BJ (cell line): ENCODE measurements around the gene PPP4R3B. TPM values are rescaled to one million over a fixed set of nuclear protein-coding genes. Genes with fewer than 3 reads are reported as not detected.
"Not testable (repeated sequence)": the region's sequence is repeated elsewhere in the genome, so short reads cannot be mapped to it uniquely, and the experiment has no call there.

ENCODE experiments used
- CTCF ChIA-PET: fragments of 350-600 bp; formaldehyde crosslinking; extraction: SDS; loops from one replicate; lab custom pipeline; 2021; ENCODE audit warnings: antibody characterized with exemption, inconsistent platforms; lab: Yijun Ruan, JAX
- POLR2A ChIA-PET: fragments of 300-600 bp; sonication (Branson Sonifier 250); formaldehyde crosslinking; extraction: SDS; loops from one replicate; lab custom pipeline; 2021; ENCODE audit warnings: antibody characterized with exemption; lab: Charles Lee
- DNase-seq: peaks from one replicate; pipeline ENCODE4 v3.0.0-alpha.2; 2011; ENCODE audit warnings: low read depth
- H3K27me3 ChIP-seq: 2 replicates; pipeline ENCODE4 v1.6.0; 2011; ENCODE audit warnings: low read length; ENCODE audit not compliant: control insufficient read depth, insufficient read depth
- H3K36me3 ChIP-seq: 2 replicates; pipeline ENCODE4 v1.5.1; 2011; ENCODE audit warnings: low read length; ENCODE audit not compliant: control insufficient read depth, insufficient read depth
- H3K4me3 ChIP-seq: 2 replicates; pipeline ENCODE4 v1.5.1; 2011; ENCODE audit warnings: low read depth, mild to moderate bottlenecking, control low read depth, low read length
- polyA plus RNA-seq: library from polyadenylated mRNA; depleted of rRNA; stranded (reverse); fragments of >200 nt; gene quantifications from 2 replicates; pipeline ENCODE4 v1.2.3, GENCODE V29; 2011
- TF ChIP-seq, protein P1 (sequence below): IDR thresholded peaks from 2 replicates; pipeline ENCODE4 v1.5.1; 2011; ENCODE audit warnings: low read depth, mild to moderate bottlenecking, control low read depth, inconsistent platforms, low read length, moderate library complexity; ENCODE audit not compliant: insufficient read depth

PPP4R3B gene
- polyA plus RNA-seq, 1 experiment: 9.8 TPM

DNA sequence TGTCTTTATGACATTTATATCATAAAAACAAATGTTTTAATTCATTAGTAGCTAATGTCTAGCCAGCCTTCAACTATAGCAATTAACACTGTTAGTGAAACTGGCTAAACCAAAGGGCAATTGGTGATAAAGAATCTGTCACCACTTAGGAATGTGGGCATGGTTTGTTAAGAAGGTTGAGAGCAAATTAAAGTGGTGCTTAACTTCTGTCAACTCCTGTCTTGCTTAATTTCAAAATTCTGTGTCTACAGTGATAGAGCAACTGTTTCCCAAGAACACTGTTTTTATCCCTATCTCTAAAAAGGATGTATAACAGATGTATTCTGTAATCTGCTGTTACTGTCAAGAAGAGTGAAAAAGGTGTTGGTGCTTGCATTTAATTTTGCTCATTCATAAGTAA, 61.4 kb downstream of the PPP4R3B start:
- peaks cover 4% of the 10 kb centered on the region; the same call in 1 of the 2 replicates for H3K36me3 ChIP-seq
- DNase-seq: no peak
- no peaks in the 10 kb centered on the region for H3K27me3 ChIP-seq
- ChIA-PET POLR2A (no interaction called here), CTCF (no interaction called here)
- TF ChIP-seq, protein P1, sequence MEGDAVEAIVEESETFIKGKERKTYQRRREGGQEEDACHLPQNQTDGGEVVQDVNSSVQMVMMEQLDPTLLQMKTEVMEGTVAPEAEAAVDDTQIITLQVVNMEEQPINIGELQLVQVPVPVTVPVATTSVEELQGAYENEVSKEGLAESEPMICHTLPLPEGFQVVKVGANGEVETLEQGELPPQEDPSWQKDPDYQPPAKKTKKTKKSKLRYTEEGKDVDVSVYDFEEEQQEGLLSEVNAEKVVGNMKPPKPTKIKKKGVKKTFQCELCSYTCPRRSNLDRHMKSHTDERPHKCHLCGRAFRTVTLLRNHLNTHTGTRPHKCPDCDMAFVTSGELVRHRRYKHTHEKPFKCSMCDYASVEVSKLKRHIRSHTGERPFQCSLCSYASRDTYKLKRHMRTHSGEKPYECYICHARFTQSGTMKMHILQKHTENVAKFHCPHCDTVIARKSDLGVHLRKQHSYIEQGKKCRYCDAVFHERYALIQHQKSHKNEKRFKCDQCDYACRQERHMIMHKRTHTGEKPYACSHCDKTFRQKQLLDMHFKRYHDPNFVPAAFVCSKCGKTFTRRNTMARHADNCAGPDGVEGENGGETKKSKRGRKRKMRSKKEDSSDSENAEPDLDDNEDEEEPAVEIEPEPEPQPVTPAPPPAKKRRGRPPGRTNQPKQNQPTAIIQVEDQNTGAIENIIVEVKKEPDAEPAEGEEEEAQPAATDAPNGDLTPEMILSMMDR: no peak
- no peak overlapping the region for H3K4me3 ChIP-seq

DNA sequence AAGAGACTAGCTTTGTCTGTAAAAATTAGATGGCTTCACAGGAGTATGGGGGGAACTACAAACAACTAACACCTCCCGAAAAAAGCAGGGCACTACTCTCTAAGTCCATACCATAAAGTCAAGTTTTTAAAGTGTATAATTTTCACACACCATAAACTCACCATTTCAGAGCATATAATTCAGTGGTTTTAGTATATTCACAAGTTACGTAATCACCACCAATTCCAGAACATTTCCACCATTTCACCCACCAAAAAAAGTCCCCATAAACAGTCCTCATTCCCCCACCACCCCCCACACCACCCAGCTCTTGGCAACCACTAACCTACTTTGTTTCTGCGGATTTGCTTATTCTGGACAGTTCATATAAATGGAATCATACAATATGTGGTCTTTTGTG, 64.1 kb downstream of the PPP4R3B start:
- Histone ChIP-seq H3K27me3 (no peaks in the 10 kb centered on the region), H3K4me3 (no peak overlapping the region), H3K36me3 (peaks cover 3% of the 10 kb centered on the region; the same call in 1 of the 2 replicates)
- CTCF ChIA-PET: no interaction called here
- no peak for DNase-seq
- TF ChIP-seq, protein P1: no peak
- POLR2A ChIA-PET: no interaction called here

DNA sequence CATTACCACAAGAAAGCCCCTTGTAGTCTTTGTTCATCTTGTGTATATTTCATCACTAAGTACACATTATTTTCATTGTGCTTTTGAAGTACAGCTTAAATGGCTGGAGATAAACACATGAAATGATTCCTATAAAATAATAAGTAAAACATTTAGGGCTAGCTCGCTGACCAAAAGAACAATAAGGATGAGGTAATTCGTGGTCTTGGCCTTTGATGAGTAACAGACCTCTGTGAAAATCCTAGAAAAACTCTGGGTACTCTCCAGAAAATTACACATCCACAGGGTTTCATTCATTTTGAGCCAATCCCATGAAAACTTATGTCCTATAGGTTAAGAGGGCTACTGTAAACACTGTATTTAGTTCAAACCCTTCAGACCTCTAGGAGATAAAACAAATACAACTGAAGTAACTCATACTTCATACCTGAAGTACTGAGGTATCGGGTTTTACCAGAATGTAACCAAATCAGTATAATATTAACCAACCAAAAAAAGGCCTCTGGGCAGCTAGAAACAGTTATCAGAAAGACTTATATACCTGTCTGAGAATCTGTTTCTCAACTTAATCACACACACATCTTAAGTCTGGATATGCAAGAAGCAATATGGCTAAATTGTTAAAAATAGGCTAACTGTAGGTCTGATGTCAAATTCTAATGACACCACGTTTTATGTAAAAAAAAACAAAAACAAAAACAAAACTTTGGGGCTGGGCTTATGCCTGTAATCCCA, 66.9 kb downstream of the PPP4R3B start:
- ChIA-PET CTCF (no interaction called here), POLR2A (no interaction called here)
- TF ChIP-seq, protein P1: no peak

DNA sequence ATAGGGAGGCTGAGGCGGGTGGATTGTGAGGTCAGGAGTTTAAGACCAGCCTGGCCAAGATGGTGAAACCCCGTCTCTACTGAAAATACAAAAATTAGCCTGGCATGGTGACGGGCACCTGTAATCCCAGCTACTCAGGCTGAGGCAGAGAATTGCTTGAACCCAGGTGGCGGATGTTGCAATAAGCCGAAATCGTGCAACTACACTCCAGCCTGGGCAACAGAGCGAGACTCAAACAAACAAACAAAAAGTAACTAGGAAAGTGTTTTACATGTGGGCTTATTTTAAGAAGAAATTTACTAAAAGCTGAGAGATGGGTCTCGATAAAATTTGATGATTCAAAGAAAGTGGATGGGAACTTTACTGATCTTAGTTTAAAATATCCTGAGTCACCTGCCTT, 69.7 kb downstream of the PPP4R3B start:
- H3K27me3 ChIP-seq, DNase-seq, H3K36me3 ChIP-seq, H3K4me3 ChIP-seq, CTCF ChIA-PET, POLR2A ChIA-PET: not testable (repeated sequence)

More for the DNA sequence above, 66.9 kb downstream of the PPP4R3B start:
- no peaks in the 10 kb centered on the region for H3K36me3 ChIP-seq
- peak; percentile 24 for DNase-seq
- no peak overlapping the region for H3K4me3 ChIP-seq
- H3K27me3 ChIP-seq: no peaks in the 10 kb centered on the region

DNA sequence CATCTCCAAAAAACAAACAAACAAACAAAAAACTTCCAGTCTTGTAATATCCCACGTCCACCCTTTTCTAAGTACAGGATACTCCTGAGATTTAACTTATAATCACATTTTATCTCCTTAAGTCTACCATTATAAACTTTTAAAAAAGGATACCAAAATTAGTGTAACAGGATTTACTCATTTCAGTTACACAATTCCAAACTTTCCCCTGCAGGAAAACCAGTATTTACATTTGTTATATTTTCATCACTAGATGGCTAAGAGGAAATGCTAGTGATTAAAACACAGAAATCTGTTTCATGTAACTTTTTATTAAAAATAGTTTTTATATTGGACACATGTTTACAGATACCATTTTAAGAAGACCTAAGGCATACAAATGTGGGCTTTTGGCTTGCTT, 70.4 kb downstream of the PPP4R3B start:
- DNase-seq: no peak

More for the DNA sequence above, 70.4 kb downstream of the PPP4R3B start:
- POLR2A ChIA-PET: no interaction called here
- TF ChIP-seq, protein P1: no peak
- Histone ChIP-seq H3K4me3 (no peak overlapping the region), H3K27me3 (no peaks in the 10 kb centered on the region), H3K36me3 (peaks cover 6% of the 10 kb centered on the region)
- CTCF ChIA-PET: no interaction called here
